Neural cell (in vitro differentiated cells): Measurements from ENCODE around the gene C16orf86.

Experiments
- EP300 ChIP-seq: fragments of 450-650 bp; conservative IDR thresholded peaks from 2 replicates; pipeline ENCODE4 v1.6.1; 2014; ENCODE audit warnings: antibody characterized with exemption, mild to moderate bottlenecking, moderate library complexity; ENCODE audit not compliant: poor library complexity, severe bottlenecking
- EZH2 ChIP-seq: fragments of 200-600, 300-800 bp; shearing (Covaris generic), sonication (generic); IDR thresholded peaks from 2 replicates; pipeline ENCODE4 v1.6.1; 2014; ENCODE audit warnings: antibody characterized with exemption, low read length, borderline replicate concordance, mild to moderate bottlenecking; ENCODE audit not compliant: insufficient read depth, poor library complexity, severe bottlenecking
- MXI1 ChIP-seq: fragments of 450-650 bp; conservative IDR thresholded peaks from 2 replicates; pipeline ENCODE4 v1.6.1; 2014; ENCODE audit warnings: antibody characterized with exemption, mild to moderate bottlenecking; ENCODE audit not compliant: poor library complexity, severe bottlenecking
- POLR2AphosphoS5 ChIP-seq: IDR thresholded peaks from 2 replicates; pipeline ENCODE4 v1.6.1; 2012
- RAD21 ChIP-seq: fragments of 450-650 bp; conservative IDR thresholded peaks from 2 replicates; pipeline ENCODE4 v1.6.1; 2014; ENCODE audit warnings: antibody characterized with exemption, mild to moderate bottlenecking, moderate library complexity
- SMC3 ChIP-seq: fragments of 450-650 bp; conservative IDR thresholded peaks from 2 replicates; pipeline ENCODE4 v1.6.1; 2014; ENCODE audit warnings: antibody characterized with exemption, mild to moderate bottlenecking, moderate library complexity; ENCODE audit not compliant: poor library complexity
- TAF1 ChIP-seq: IDR thresholded peaks from 2 replicates; pipeline ENCODE4 v1.6.1; 2012; ENCODE audit warnings: low read depth
- TF ChIP-seq, protein P1 (sequence below): fragments of 450-650 bp; IDR thresholded peaks from 2 replicates; pipeline ENCODE4 v1.5.1; 2014; ENCODE audit warnings: antibody characterized with exemption, mild to moderate bottlenecking, moderate library complexity; ENCODE audit not compliant: poor library complexity, severe bottlenecking
- TF ChIP-seq, protein P2 (sequence below): IDR thresholded peaks from 2 replicates; pipeline ENCODE4 v1.6.1; 2012; ENCODE audit warnings: borderline replicate concordance

- TF ChIP-seq, protein P1, sequence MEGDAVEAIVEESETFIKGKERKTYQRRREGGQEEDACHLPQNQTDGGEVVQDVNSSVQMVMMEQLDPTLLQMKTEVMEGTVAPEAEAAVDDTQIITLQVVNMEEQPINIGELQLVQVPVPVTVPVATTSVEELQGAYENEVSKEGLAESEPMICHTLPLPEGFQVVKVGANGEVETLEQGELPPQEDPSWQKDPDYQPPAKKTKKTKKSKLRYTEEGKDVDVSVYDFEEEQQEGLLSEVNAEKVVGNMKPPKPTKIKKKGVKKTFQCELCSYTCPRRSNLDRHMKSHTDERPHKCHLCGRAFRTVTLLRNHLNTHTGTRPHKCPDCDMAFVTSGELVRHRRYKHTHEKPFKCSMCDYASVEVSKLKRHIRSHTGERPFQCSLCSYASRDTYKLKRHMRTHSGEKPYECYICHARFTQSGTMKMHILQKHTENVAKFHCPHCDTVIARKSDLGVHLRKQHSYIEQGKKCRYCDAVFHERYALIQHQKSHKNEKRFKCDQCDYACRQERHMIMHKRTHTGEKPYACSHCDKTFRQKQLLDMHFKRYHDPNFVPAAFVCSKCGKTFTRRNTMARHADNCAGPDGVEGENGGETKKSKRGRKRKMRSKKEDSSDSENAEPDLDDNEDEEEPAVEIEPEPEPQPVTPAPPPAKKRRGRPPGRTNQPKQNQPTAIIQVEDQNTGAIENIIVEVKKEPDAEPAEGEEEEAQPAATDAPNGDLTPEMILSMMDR: no peak
- TF ChIP-seq POLR2AphosphoS5 (no peak), EP300 (no peak), MXI1 (no peak), RAD21 (no peak), EZH2 (no peak), TAF1 (no peak), SMC3 (no peak)
- TF ChIP-seq, protein P2, sequence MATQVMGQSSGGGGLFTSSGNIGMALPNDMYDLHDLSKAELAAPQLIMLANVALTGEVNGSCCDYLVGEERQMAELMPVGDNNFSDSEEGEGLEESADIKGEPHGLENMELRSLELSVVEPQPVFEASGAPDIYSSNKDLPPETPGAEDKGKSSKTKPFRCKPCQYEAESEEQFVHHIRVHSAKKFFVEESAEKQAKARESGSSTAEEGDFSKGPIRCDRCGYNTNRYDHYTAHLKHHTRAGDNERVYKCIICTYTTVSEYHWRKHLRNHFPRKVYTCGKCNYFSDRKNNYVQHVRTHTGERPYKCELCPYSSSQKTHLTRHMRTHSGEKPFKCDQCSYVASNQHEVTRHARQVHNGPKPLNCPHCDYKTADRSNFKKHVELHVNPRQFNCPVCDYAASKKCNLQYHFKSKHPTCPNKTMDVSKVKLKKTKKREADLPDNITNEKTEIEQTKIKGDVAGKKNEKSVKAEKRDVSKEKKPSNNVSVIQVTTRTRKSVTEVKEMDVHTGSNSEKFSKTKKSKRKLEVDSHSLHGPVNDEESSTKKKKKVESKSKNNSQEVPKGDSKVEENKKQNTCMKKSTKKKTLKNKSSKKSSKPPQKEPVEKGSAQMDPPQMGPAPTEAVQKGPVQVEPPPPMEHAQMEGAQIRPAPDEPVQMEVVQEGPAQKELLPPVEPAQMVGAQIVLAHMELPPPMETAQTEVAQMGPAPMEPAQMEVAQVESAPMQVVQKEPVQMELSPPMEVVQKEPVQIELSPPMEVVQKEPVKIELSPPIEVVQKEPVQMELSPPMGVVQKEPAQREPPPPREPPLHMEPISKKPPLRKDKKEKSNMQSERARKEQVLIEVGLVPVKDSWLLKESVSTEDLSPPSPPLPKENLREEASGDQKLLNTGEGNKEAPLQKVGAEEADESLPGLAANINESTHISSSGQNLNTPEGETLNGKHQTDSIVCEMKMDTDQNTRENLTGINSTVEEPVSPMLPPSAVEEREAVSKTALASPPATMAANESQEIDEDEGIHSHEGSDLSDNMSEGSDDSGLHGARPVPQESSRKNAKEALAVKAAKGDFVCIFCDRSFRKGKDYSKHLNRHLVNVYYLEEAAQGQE: no peak
These were observed 11.1 kb downstream of the C16orf86 start for GRCh38 chr16:67677712-67678111.
